Stimulated activated effector memory CD8-positive, alpha-beta T cell treated with anti-CD3 and anti-CD28 coated beads, Interleukin-12 subunit alpha, Interleukin-12 subunit beta, amount 100 ng/mL, for 72 hours (primary cell): ENCODE results near the gene APAF1.
A peak's percentile ranks its signal among the peaks of the same experiment; 100 is the strongest.
"Not testable (repeated sequence)": the region's sequence is repeated elsewhere in the genome, so short reads cannot be mapped to it uniquely, and the experiment has no call there.

Experiments used
- ATAC-seq: fragments of 150-1000 bp; cut with Tn5 transposase; 2 replicates; pipeline ENCODE4 v1.10.0; 2021
- DNase-seq, 2 donors: peaks; one replicate each; pipeline ENCODE4 v3.0.0; 2021 to 2022; ENCODE audit warnings: low spot score in 2 of 2
- H3K27ac Mint-ChIP-seq: one replicate; pipeline ENCODE4 v1.8.0; 2022; ENCODE audit warnings: mild to moderate bottlenecking, mixed read lengths
- H3K36me3 Mint-ChIP-seq: one replicate; pipeline ENCODE4 v1.8.0; 2022; ENCODE audit warnings: mild to moderate bottlenecking, mixed read lengths
- H3K4me1 Mint-ChIP-seq: one replicate; pipeline ENCODE4 v1.8.0; 2022; ENCODE audit warnings: mixed read lengths
- H3K4me3 Mint-ChIP-seq: one replicate; pipeline ENCODE4 v1.8.0; 2022; ENCODE audit warnings: mild to moderate bottlenecking, mixed read lengths
- H3K9me3 Mint-ChIP-seq: one replicate; pipeline ENCODE4 v1.8.0; 2022; ENCODE audit warnings: mixed read lengths

The APAF1 gene

GRCh38 chr12:98644712-98645571, at the start of gene APAF1, which contains the start of gene IKBIP:
APAF1 (plus strand) TSS chr12:98645290; CDS start chr12:98648360, 3,070 bp downstream.
IKBIP (minus strand) TSS chr12:98644788; CDS start chr12:98644701, 87 bp downstream.
- Mint-ChIP-seq H3K4me1 (peaks cover 7% of the 10 kb centered on the region), H3K4me3 (peak within 1 kb of the TSS; percentile 96), H3K36me3 (peaks cover 54% of the 10 kb centered on the region), H3K9me3 (no peaks in the 10 kb centered on the region), H3K27ac (peak within 1 kb of the TSS; percentile 92)
- DNase-seq (peak; percentile 93 to 98), ATAC-seq (peak; percentile 94)

GRCh38 chr12:98597313-98597712, 47.8 kb upstream of the APAF1 start:
- not testable (repeated sequence) for ATAC-seq, DNase-seq, H3K4me3 Mint-ChIP-seq, H3K27ac Mint-ChIP-seq, H3K9me3 Mint-ChIP-seq
- H3K4me1 Mint-ChIP-seq = peaks cover 15% of the 10 kb centered on the region
- peaks cover 95% of the 10 kb centered on the region for H3K36me3 Mint-ChIP-seq

GRCh38 chr12:98601924-98602323, 43.2 kb upstream of the APAF1 start:
- H3K9me3 Mint-ChIP-seq = no peaks in the 10 kb centered on the region
- no peak overlapping the region for H3K27ac Mint-ChIP-seq
- peaks cover 81% of the 10 kb centered on the region for H3K36me3 Mint-ChIP-seq
- H3K4me1 Mint-ChIP-seq = peaks cover under 1% of the 10 kb centered on the region
- H3K4me3 Mint-ChIP-seq = no peak overlapping the region
- no peak for ATAC-seq
- no peak for DNase-seq

- Mint-ChIP-seq H3K36me3 (peaks cover 35% of the 10 kb centered on the region), H3K9me3 (no peaks in the 10 kb centered on the region), H3K4me3 (no peak overlapping the region), H3K4me1 (peaks cover 5% of the 10 kb centered on the region), H3K27ac (peak overlapping the region; percentile 58)
- ATAC-seq (no peak), DNase-seq (no peak)
Observed at GRCh38 chr12:98606359-98606988, 38.6 kb upstream of the APAF1 start.

- DNase-seq = no peak
- Mint-ChIP-seq H3K4me1 (peaks cover 5% of the 10 kb centered on the region), H3K4me3 (no peak overlapping the region), H3K9me3 (no peaks in the 10 kb centered on the region), H3K36me3 (peaks cover 5% of the 10 kb centered on the region), H3K27ac (no peak overlapping the region)
- no peak for ATAC-seq
Observed at GRCh38 chr12:98610596-98610995, 34.5 kb upstream of the APAF1 start.

- Mint-ChIP-seq H3K36me3 (peaks cover 5% of the 10 kb centered on the region), H3K4me3 (no peak overlapping the region), H3K27ac (peak overlapping the region; percentile 24), H3K9me3 (no peaks in the 10 kb centered on the region), H3K4me1 (no peaks in the 10 kb centered on the region)
- DNase-seq = no peak
- no peak for ATAC-seq
Observed at GRCh38 chr12:98612696-98613334, 32.3 kb upstream of the APAF1 start.

- DNase-seq (no peak), ATAC-seq (no peak)
- no peak overlapping the region for H3K27ac Mint-ChIP-seq
- H3K4me1 Mint-ChIP-seq = no peaks in the 10 kb centered on the region
- no peaks in the 10 kb centered on the region for H3K9me3 Mint-ChIP-seq
- no peak overlapping the region for H3K4me3 Mint-ChIP-seq
- H3K36me3 Mint-ChIP-seq = peaks cover under 1% of the 10 kb centered on the region
Observed at GRCh38 chr12:98618952-98619351, 26.1 kb upstream of the APAF1 start.

- DNase-seq (no peak), ATAC-seq (no peak)
- no peak overlapping the region for H3K4me3 Mint-ChIP-seq
- H3K36me3 Mint-ChIP-seq = peaks cover 43% of the 10 kb centered on the region
- H3K27ac Mint-ChIP-seq = no peak overlapping the region
- peaks cover 14% of the 10 kb centered on the region for H3K4me1 Mint-ChIP-seq
- no peaks in the 10 kb centered on the region for H3K9me3 Mint-ChIP-seq
Observed at GRCh38 chr12:98635657-98636323, 9.3 kb upstream of the APAF1 start.

- H3K9me3 Mint-ChIP-seq = no peaks in the 10 kb centered on the region
- H3K4me3 Mint-ChIP-seq = no peak overlapping the region
- ATAC-seq = no peak
- H3K36me3 Mint-ChIP-seq = peaks cover 36% of the 10 kb centered on the region
- no peak for DNase-seq
- H3K4me1 Mint-ChIP-seq = peaks cover 14% of the 10 kb centered on the region
- no peak overlapping the region for H3K27ac Mint-ChIP-seq
Observed at GRCh38 chr12:98637068-98637467, 8.0 kb upstream of the APAF1 start.

GRCh38 chr12:98638009-98638408, 7.1 kb upstream of the APAF1 start:
- no peak overlapping the region for H3K27ac Mint-ChIP-seq
- no peak for ATAC-seq

GRCh38 chr12:98639491-98639890, 5.6 kb upstream of the APAF1 start:
- H3K4me1 Mint-ChIP-seq = peaks cover 14% of the 10 kb centered on the region
- H3K9me3 Mint-ChIP-seq = no peaks in the 10 kb centered on the region
- H3K36me3 Mint-ChIP-seq = peaks cover 28% of the 10 kb centered on the region
- ATAC-seq (no peak), DNase-seq (no peak)
- no peak overlapping the region for H3K27ac Mint-ChIP-seq
- no peak overlapping the region for H3K4me3 Mint-ChIP-seq

More at GRCh38 chr12:98638009-98638408, 7.1 kb upstream of the APAF1 start:
- no peaks in the 10 kb centered on the region for H3K9me3 Mint-ChIP-seq
- DNase-seq = no peak
- H3K36me3 Mint-ChIP-seq = peaks cover 33% of the 10 kb centered on the region
- no peak overlapping the region for H3K4me3 Mint-ChIP-seq
- H3K4me1 Mint-ChIP-seq = peaks cover 14% of the 10 kb centered on the region

- not testable (repeated sequence) for H3K27ac Mint-ChIP-seq, DNase-seq
Observed at GRCh38 chr12:98642801-98643200, 2.3 kb upstream of the APAF1 start.

GRCh38 chr12:98644433-98644711, 718 bp upstream of the APAF1 start:
- peaks cover 7% of the 10 kb centered on the region for H3K4me1 Mint-ChIP-seq
- peak overlapping the region; percentile 92 for H3K27ac Mint-ChIP-seq
- no peaks in the 10 kb centered on the region for H3K9me3 Mint-ChIP-seq
- DNase-seq (no peak), ATAC-seq (peak; percentile 29)
- H3K36me3 Mint-ChIP-seq = peaks cover 49% of the 10 kb centered on the region
- peak overlapping the region; percentile 96 for H3K4me3 Mint-ChIP-seq

More at GRCh38 chr12:98642801-98643200, 2.3 kb upstream of the APAF1 start:
- Mint-ChIP-seq H3K4me1 (peaks cover 15% of the 10 kb centered on the region), H3K36me3 (peaks cover 33% of the 10 kb centered on the region), H3K4me3 (peak overlapping the region; percentile 96)
- not testable (repeated sequence) for ATAC-seq, H3K9me3 Mint-ChIP-seq

GRCh38 chr12:98645572-98646067, 530 bp downstream of the APAF1 start:
- ATAC-seq = no peak
- peaks cover 60% of the 10 kb centered on the region for H3K36me3 Mint-ChIP-seq
- H3K9me3 Mint-ChIP-seq = no peaks in the 10 kb centered on the region
- no peak for DNase-seq
- H3K4me3 Mint-ChIP-seq = peak overlapping the region; percentile 96
- H3K4me1 Mint-ChIP-seq = peaks cover 7% of the 10 kb centered on the region
- peak overlapping the region; percentile 92 for H3K27ac Mint-ChIP-seq
